GM19463 (cell line): ENCODE results near the gene AGMO.
"Not testable (repeated sequence)": the region's sequence is repeated elsewhere in the genome, so short reads cannot be mapped to it uniquely, and the experiment has no call there.

Experiments
- ATAC-seq: cut with Tn5 transposase; IDR thresholded peaks from one replicate; pipeline ENCODE4 v1.9.1; 2021; ENCODE audit warnings: mild to moderate bottlenecking, moderate library complexity; ENCODE audit not compliant: unreplicated experiment

The AGMO gene

DNA sequence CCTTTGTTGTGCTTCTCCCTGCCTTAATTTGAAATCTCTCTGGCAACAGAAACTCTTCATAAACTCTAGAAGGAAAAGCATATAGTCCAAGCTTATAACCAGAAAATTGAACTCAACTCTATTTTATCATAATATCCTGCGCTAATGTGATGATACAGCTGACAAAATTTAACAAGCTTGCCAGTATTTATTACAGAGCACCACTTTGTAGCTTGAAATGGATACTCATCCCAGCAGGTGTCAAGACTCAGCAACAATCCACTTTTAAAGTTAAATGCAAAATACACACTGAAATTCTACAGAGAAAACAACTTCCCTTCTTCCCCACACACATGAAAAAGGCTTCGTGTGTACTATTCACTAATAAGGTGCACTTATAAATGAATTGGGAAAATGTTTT, 228.9 kb downstream of the AGMO start:
- ATAC-seq = no peak

DNA sequence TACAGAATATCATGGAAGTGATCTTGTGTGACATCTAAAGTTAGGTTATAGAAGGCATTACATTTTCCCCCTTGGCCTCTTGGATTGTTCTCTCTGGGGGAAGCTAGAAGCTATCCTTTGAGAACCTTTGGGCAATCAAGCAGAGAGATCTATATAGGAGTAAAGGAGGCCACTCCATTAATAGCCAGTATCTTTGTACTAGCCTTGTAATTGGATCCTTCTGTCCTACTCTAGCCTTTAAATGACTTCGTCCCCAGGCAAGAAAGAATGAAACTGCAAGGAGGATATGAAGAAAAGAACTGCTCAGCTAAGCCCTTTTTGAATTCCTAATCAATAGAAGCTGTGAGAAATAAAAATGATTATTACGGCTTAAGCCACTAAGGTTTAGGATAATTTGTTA, 230.9 kb downstream of the AGMO start:
- no peak for ATAC-seq

DNA sequence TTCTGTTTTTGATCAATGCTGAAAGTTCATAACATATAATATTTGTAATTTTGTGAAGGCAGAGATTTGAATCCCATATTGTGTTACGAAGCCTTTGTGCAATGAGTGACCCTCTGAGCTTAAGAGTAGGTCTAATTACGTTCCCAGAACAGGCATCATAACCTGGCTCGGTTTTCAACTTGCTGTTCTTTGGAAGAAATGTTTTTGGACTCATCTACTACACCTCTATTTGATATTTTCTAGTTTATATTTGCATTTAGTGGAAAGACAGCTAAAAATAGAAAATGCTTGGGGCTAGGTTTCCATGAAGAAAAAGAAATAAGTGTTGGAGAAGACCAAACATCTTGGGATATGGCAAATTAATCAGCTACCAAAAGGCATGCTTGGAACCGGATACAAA, 234.8 kb downstream of the AGMO start:
- ATAC-seq = no peak

DNA sequence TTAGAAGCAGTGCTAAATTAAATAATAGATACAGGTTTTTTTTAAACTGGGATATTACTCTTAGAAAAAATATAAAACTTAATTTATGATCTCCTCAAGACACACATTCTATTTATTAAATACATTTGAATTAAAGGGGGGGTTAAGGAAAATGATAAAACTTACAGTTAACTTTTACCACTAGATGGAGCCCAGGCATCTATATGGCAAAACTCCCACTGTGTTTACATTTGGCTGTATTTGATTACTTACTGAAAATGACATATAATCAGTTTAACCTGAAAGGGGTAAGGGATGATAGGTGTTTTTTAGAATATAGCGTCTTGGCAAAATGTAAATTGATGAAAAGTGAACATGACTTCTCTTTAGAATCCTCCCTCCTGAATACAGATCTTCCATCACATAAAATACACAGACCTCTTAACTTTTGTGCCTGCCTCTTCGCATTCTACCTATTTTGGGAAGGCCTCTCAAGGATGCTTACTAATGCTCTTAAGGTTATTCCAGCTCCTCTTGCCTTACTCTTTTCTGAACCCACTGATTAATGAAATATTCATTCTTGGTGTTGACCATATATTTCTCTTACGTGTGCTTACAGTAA, 235.7 kb downstream of the AGMO start:
- ATAC-seq = no peak

DNA sequence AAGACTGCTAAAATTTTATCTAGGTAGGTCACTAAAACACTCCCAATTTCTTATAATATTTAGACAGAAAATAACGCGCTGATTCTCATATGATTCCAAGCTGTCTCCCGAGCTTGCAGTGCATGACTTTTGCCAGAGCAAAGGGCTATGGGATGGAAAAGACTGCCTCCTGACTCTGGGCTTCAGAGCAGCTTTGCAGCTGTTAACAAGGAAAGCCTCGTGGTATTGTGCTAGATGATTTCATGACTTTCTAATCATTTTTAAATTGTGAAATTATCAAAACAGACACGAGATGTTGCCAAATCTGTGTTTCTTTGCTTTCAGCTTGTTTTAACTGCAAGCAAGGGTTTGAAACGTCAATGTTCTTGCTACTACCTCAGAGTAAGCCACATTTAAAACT, 238.3 kb downstream of the AGMO start:
- ATAC-seq = no peak

DNA sequence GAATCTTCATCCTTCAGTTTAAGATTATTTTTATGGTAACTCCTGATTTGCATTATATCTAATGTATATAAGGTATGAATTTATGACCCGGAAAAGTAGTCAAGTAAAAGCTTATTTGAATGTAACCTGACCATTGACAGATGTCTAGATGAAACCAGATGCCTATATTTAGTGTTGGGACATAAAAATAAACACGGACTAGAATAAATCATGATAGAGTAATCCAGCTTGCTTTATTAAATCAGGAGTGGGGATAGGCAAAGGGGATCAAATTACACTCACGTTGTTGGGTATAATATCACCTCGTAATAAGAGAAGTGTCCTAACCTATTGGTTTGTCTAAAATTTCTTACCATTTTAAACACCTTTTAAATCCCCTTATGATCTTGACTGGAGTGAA, 244.6 kb downstream of the AGMO start:
- no peak for ATAC-seq

DNA sequence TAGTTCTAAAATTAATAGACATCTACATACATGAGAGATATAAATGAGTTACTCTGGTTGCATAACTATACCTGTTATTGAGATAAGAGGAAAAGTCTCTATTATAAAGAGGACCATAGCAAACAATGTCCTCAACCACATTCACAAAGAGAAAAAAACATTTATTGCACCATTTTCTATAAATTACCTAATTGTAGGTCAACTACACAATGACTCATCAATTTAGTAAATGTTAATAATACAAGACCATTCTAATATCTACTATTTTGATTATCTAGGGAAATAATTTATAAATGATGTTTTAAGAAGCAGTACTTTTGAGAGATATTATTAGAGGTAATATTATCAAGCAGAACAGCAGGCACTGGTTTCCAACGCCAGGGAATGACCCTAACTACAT, 246.1 kb downstream of the AGMO start:
- no peak for ATAC-seq

DNA sequence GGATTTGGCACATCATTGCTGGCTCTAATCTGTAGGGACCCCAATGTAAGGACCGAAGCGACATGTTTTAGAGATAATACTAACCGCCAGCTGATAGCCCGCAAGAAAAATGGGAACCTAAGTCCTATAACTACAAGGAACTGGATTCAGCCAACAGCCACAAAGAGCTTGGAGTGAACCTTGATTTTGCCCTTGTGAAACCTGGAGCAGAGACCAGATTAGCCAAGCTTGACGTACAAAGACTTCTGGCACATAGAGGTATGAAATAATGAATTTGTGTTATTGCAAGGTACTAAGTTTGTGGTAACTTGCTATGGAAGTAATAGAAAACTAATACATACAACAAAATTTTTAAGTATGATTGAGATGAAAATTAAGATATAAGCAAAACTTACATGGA, 246.9 kb downstream of the AGMO start:
- ATAC-seq = no peak

DNA sequence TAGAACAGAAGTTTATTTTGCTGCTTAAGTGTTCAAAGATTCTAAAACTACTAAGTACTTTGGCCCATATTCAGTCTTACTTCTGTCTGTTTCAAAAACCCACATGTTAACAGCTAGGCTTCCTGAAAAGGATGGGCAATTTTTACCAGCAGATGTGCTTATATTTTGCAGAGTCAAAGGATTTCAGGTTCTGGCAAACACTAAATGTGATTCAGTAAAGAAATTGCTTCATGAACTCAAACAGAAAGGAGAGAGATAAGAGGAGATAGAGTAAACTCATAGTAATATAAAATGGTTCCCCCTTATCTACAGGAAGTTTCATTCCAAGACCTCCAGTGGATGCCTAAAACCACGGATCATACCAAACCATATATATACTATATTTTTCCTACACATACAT, 248.5 kb downstream of the AGMO start:
- no peak for ATAC-seq

DNA sequence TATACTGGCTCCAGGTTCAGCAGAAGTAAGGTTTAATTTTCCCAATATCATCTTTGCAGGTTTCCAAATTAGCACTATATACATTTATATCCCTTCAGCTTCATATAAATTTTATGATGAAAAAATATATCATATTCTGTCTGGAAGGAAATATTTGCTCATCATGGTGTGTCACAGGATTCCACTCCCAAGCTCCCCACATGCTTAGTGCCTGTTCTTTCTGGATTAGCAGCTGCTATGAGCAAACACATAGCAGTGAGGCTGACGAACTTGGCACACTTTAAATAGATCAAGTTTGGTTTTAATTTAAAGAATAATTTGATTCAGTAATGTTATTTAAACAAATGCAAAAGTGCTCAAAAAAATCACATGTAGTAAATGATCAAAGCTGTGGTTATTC, 251.9 kb downstream of the AGMO start:
- no peak for ATAC-seq

DNA sequence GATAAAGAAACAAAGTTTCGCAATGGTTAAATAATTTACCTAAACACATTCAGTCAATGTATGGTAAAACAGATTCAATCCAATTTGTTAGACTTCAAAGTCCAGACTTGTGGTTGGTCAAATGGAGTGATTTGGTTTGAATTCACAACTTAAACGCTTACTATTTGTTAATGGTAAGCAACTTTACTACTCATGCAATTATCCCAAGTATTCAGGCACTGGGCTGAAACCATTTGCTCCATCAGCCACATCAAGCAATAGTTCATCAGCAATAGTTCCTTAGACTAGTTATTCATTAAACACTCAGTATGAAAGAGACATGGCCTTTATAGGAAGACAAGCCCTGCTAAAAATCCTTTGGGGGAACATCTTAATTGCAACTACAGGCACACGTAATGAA, 253.0 kb downstream of the AGMO start:
- ATAC-seq = no peak

DNA sequence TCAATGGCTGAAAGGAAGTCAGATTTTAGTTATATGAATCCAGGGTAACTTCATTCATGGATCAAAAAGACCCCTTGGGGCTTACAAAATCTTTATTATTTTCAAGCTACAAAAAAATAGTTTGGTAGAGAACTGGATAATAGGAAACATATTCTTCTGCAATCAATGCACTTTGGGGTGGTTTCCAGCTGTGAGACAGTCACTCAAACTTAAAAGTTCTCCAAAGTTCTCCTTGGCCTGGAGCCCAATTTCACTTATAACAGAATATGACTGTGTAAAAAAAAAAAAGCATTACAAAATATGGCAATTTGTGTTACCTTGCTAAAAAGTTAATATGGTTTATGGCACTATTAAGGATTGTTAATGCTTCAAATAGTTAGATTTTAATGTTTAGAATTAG, 255.5 kb downstream of the AGMO start:
- no peak for ATAC-seq

DNA sequence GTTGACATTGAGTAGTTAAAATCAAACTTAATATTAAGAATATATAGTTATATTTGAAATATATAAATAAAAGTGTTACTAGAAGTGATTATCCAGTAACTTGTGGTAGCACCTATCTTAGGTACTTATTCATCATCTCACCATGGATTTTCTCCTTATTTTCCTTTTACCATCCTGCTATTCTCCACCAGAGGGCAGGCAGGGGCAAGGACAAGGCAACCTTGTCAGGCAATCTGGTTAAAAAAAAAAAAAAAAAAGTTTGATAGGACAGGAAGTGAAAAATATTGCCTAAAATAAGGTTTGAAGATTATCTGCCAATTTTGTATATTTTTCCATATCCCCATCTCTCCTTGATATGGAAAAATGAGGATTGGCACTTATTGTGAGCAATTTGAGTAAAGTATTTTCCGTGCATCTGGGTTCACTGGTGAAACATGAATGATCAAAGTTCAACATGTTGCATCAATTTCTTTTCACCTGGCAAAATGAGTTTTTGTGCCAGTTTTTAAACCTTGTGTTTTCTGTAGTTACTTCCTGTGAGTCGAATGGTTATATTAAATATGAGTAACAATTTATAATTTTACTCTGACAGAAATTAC, 256.7 kb downstream of the AGMO start:
- ATAC-seq = peak; percentile 51

DNA sequence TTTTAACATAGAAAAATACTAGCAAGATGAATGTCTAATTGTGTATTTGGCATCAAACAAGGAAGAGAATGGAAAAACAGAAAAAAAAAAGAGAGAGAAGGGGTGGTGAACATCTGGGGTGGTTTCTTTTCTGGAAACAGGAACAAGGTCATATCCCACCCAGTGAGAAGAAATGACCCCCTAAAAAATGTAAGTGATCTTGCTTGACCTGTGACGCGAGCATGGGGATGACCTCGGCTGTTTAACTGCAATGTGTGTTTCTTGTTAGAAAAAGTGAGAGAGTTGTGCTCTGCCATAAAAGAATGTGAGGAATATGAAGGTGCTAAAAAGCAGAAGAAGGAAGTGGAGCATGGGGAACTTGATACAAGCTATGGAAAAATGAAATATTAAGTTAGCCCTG, 258.5 kb downstream of the AGMO start:
- ATAC-seq = no peak

DNA sequence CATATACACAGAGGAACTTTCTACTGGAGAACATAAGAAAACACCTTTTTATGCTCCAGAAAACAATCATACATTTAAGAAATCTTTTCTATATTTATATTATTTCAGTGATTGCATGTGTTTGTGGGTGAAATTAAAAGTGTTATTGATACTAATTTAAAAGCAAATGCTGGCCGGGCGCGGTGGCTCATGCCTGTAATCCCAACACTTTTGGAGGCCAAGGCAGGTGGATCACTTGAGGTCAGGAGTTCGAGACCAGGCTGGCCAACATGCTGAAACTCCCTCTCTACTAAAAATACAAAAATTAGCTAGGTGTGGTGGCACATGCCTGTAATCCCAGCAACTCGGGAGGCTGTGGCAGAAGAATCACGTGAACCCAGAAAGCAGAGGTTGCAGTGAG, 260.8 kb downstream of the AGMO start:
- ATAC-seq = not testable (repeated sequence)

DNA sequence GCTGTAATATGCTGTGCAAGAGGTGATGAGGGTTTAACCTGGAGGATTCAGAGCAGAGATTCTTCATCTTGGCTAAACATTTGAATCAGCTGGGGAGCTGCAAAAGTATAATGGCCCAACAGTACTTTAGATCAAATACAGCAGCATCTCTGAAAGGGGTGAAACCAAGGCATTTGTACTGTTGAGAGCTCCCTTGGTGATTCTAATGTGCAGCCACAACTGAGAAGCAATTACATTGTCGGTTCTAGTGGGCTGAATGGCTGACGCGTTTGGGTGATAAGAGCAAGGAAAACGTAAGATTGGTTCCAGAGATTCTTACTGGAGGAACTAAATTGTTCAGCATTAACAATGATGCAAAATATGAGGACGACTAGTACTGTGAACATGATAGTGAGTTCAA, 269.7 kb downstream of the AGMO start:
- no peak for ATAC-seq

DNA sequence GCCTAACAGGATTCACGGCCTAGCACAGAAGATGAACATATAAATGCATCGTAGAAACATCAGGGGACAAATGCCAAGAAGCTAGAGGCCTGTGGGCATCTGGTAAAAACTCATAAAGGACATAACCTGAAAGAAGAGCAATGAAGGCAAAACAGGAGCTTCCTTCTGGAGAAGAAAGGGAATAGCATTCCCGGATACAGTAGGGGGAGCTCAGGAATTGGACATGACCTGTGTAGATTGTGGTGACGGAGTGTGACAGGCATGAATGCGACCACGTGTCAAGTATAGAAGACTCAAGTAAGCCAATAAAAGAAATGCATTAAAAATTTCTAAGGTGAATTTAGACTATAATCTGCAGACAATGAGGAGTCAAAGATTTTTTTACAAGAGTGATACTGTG, 270.1 kb downstream of the AGMO start:
- no peak for ATAC-seq

DNA sequence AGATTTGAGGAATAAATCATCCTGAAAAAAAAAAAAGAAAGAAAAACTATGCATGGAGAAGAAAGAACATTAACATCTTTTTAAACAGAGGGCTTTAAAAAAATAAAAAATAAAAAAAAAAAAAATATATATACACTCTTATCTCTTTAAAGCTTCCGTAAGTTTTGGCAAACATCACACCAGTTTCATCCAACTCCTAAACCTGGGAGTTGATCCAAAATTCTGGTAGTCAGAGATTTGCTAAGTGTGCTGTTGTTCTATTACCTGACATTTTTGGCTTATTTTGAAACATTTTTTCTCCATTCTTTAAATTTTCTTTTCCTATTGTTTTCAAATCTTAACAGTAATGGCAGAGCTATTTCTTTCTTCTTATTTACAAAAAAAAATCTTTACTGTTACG, 273.1 kb downstream of the AGMO start:
- ATAC-seq = no peak

DNA sequence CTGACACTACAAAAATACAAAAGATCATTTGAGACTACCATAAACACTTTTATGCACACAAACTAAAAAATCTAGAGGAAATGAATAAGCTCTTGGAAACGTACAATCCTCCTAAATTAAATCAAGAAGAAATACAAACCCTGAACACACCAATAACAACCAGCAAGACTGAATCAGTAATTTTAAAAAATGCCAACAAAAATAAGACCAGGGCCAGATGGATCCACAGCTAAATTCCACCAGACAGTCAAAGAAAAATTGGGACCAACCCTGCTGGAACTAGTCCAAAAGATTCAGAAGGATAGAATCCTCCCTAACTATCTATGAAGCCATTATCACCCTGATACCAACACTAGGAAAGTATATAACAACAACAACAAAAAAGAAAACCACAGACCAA, 277.4 kb downstream of the AGMO start:
- no peak for ATAC-seq

DNA sequence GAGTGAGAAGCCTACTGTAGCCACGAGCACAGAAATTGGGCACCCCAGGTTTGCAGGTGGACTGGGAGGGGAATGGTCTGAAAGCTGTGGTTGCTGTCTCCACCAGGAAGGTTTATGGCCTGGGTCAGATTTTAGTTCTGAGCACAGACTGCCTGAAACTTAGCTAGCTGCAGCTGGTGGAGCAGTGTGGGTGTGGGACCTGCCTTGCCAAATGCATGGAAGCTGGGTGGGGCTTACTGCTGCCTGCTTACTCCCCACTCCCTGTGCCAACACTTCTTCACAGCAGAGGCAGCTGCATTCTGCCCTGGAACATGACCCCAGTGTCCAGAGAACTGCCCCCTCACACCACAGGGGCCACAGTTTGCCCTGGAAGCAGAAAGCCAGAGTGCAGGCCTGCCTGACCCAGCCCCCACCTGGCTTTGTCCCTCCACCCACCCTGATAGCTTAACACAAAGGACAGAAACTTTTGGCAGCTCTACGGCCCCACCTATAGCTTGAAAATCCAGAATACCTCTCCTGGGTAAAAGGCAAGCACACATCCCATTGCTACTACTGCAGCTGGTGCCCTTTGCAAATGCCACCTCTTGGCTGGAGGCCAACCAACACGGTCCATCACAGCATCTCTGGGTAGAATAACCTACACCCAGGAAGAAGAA, 281.6 kb downstream of the AGMO start:
- ATAC-seq = no peak

DNA sequence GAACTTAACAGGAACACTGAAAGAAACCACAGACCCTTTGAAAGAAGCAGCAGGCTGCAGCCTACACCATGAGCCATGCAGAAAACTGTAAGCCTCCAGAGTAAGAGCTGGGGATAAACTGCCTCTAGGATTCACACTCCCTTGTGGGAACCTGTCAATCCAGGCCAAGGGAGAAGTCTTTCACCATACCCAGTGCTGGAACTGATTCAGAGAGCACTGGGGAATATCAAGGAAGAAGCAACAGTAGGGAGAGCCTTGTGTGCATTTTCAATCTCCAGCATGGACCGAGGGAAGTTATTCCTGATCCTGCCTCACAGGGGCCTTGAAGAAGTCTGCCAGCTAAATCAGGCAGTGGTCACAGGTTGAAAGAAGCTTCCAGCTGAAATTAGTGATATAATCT, 282.2 kb downstream of the AGMO start:
- ATAC-seq = no peak

DNA sequence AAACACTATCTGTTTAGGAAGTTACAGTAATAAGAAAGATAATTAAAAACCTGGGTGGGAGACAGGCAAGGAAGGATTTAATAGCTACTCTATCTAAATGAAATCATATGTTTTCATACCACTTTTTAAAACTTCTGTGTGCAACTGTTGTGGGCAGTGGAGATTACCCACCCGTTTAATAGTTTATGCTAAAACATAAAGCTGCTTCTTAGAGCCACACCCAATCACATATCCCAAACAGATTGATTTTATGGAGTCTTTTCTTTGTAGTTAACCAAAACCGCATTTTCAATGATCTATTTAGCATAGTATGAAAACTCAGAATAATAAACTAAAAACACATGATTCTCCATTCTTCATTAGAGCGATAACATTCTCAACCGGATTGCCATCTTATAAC, 304.1 kb downstream of the AGMO start:
- no peak for ATAC-seq

DNA sequence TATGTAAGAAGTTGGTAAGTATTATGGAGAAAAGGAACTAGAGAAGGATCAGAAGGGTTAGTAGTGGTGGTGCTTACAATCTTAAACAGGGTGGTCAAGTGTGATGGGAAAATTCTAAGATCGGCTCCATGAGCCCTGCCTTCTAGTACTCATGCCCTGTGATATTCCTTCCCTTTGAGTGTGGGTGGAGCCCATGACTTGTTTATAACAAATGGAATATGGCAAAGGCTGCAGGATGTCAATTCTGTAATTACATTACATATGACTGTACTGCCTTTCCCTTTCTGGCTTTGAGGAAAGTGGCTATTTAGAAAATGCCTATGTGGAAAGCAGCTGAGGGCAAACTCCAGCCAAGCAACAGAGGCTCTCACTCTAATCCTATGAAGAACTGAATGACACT, 309.6 kb downstream of the AGMO start:
- no peak for ATAC-seq
